MG63 (cell line): ENCODE measurements around the gene ADH4. TPM values are rescaled to one million over a fixed set of nuclear protein-coding genes. Genes with fewer than 3 reads are reported as not detected.

Experiments used
- total RNA-seq: library from RNA; depleted of rRNA; stranded (reverse); fragments of >200 nt; shearing (Covaris generic); gene quantifications from 2 replicates; pipeline ENCODE4 v1.2.3, GENCODE V29; 2014; ENCODE audit warnings: low replicate concordance; rRNA removed

ADH4 gene
- total RNA-seq, 1 experiment from 2014 or later = not detected

Other genes starting within 250 kb of the ADH4 start
- 81.2 and 236 TPM in 2 replicates for gene EIF4E, start 215.2 kb downstream of the ADH4 start, total RNA-seq
- 55.3 and 56.6 TPM in 2 replicates for gene METAP1, start 148.6 kb downstream of the ADH4 start, total RNA-seq
- gene ADH5, start 55.5 kb downstream of the ADH4 start, total RNA-seq = 147 and 184 TPM in 2 replicates
- gene ADH6, start 74.9 kb upstream of the ADH4 start, total RNA-seq = not detected in 2 replicates
- not detected in 2 replicates for gene ADH1A, start 146.7 kb upstream of the ADH4 start, total RNA-seq
- gene ADH1B, start 177.1 kb upstream of the ADH4 start, total RNA-seq = not detected in 2 replicates
- not detected in 2 replicates for gene ADH1C, start 208.4 kb upstream of the ADH4 start, total RNA-seq